Esophagus (tissue), 2 donors: ENCODE measurements around the gene CDC42EP5. TPM values are rescaled to one million over a fixed set of nuclear protein-coding genes. Genes with fewer than 3 reads are reported as not detected.
"Not testable (repeated sequence)": the region's sequence is repeated elsewhere in the genome, so short reads cannot be mapped to it uniquely, and the experiment has no call there.

Experiments used
- H3K27ac ChIP-seq, 2 donors: one replicate each; pipeline ENCODE4 v1.5.1; 2013; ENCODE audit warnings: low read depth in 2 of 2, mild to moderate bottlenecking in 2 of 2, inconsistent platforms in 1 of 2, low read length in 1 of 2, moderate library complexity in 1 of 2
- H3K27me3 ChIP-seq, 2 donors: one replicate each; pipeline ENCODE4 v1.6.1; 2013; ENCODE audit warnings: low read length in 2 of 2, control low read depth in 1 of 2, mild to moderate bottlenecking in 1 of 2; ENCODE audit not compliant: insufficient read depth in 2 of 2, control insufficient read depth in 1 of 2
- H3K36me3 ChIP-seq, 2 donors: one replicate each; pipeline ENCODE4 v1.6.1; 2013; ENCODE audit warnings: low read length in 1 of 2; ENCODE audit not compliant: control insufficient read depth in 2 of 2, insufficient read depth in 2 of 2
- H3K4me1 ChIP-seq, 2 donors: one replicate each; pipeline ENCODE4 v1.6.1; 2013; ENCODE audit warnings: low read length in 1 of 2; ENCODE audit not compliant: control insufficient read depth in 2 of 2, insufficient read depth in 2 of 2
- H3K4me3 ChIP-seq, 2 donors: one replicate each; pipeline ENCODE4 v1.5.1; 2013; ENCODE audit warnings: low read length in 2 of 2, mild to moderate bottlenecking in 2 of 2, low read depth in 1 of 2, moderate library complexity in 1 of 2
- H3K9me3 ChIP-seq, 2 donors: one replicate each; pipeline ENCODE4 v1.6.1; 2013; ENCODE audit warnings: mild to moderate bottlenecking in 2 of 2, low read depth in 1 of 2, low read length in 1 of 2, moderate library complexity in 1 of 2; ENCODE audit not compliant: control insufficient read depth in 2 of 2, insufficient read depth in 1 of 2
- WGBS, 2 donors: extraction: QIAGEN DNeasy Blood & Tissue Kit; methylation state at CpG; one replicate each; pipeline ENCODE4 v1.1.7; 2013; 5-methylcytosine and 5-hydroxymethylcytosine counted together
- polyA plus RNA-seq, 2 donors: library from polyadenylated mRNA; stranded (reverse); fragments of 200-250 nt; gene quantifications; one replicate each; pipeline ENCODE4 v1.2.3, GENCODE V29; 2013
- donor health status: healthy with polysubstance abuse.
- donor health status: Bipolar disorder and iron deficiency.

CDC42EP5 gene
- polyA plus RNA-seq, 2 donors: 7.0 to 13.1 TPM

- no peak overlapping the region for H3K4me3 ChIP-seq
- H3K4me1 ChIP-seq: peaks cover 0 to 5% of the 10 kb centered on the region in 2 donors
- H3K27ac ChIP-seq: no peak overlapping the region
- H3K36me3 ChIP-seq: no peaks in the 10 kb centered on the region
- 87 to 89% methylated on average over 11 of the region's 11 CpGs for WGBS, 2 donors
- H3K27me3 ChIP-seq: no peaks in the 10 kb centered on the region
- H3K9me3 ChIP-seq: no peaks in the 10 kb centered on the region
Observed at GRCh38 chr19:54475706-54476105, 2.6 kb upstream of the CDC42EP5 start.

DNA sequence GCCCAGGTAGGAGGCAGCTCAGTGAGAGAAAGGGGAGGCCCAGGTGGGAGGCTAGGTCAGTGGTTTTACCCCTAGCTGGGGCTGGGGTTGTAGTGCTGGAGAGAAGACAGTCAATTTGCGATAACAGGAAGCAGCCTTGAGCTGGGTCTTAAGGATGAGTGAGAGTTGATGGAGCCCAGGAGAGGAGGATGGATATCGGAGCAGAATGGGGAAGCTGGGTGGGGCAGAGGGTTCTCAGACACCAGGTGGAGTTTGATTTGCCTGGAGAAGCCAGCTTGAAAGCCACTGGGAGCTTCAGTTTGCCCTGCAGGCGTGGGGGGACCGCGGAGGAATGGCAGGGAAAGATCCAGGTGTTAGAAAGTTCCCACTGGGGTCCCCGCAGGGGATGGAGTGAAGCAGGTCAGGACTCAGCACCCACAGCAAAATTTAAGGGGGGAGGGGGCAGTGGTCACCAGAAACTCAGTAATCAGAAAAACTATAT, 836 bp upstream of the CDC42EP5 start:
- Histone ChIP-seq H3K27ac (peak overlapping the region in 1 of 2 donors; percentile 37), H3K9me3 (no peaks in the 10 kb centered on the region), H3K4me3 (peak overlapping the region in 1 of 2 donors; percentile 38), H3K27me3 (no peaks in the 10 kb centered on the region), H3K36me3 (no peaks in the 10 kb centered on the region), H3K4me1 (peaks cover 0 to 8% of the 10 kb centered on the region in 2 donors)
- 63 to 65% methylated on average over 6 of the region's 6 CpGs for WGBS, 2 donors

- no peaks in the 10 kb centered on the region for H3K9me3 ChIP-seq
- H3K4me3 ChIP-seq: peak overlapping the region; percentile 57 to 64
- H3K36me3 ChIP-seq: no peaks in the 10 kb centered on the region
- peaks cover 0 to 8% of the 10 kb centered on the region in 2 donors for H3K4me1 ChIP-seq
- no peaks in the 10 kb centered on the region for H3K27me3 ChIP-seq
- peak overlapping the region; percentile 65 to 82 for H3K27ac ChIP-seq
- 1 to 3% methylated on average over 53 to 60 of the region's 60 CpGs for WGBS, 2 donors
Observed at GRCh38 chr19:54470991-54471782, 1.9 kb downstream of the CDC42EP5 start.

DNA sequence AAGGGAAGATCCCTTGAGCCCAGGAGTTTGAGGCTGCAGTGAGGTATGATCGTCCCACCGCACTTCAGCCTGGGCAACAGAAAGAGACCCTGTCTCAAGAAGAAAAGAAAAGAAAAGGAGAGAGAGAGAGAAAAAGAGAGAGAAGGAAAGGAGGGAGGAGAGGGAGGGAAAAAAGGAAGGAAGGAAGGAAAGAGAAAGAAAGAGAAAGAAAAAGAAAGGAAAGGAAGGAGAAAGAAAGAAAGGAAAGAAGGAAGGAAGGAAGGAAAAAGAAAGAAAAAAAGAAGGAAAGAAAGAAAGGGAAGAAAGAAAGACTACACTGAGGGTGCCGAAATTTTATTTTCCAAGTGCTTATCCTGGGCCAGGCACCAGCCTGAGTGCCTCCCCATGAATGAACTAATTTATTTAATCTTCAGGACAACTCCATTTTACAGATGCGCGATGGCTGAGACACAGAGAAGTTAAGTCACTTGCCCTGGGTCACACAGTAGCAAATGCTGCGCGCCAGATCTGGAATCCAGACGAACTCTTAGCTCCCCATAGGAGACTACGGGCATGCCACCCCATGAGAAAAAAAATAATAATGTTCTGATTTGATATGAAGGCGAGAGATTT, 2.7 kb downstream of the CDC42EP5 start:
- H3K27me3 ChIP-seq: no peaks in the 10 kb centered on the region
- WGBS, 2 donors: 69 to 71% methylated on average over 10 of the region's 10 CpGs
- H3K4me3 ChIP-seq: peak overlapping the region in 1 of 2 donors; percentile 57
- H3K9me3 ChIP-seq: no peaks in the 10 kb centered on the region
- peaks cover 0 to 8% of the 10 kb centered on the region in 2 donors for H3K4me1 ChIP-seq
- peak overlapping the region; percentile 65 to 82 for H3K27ac ChIP-seq
- H3K36me3 ChIP-seq: no peaks in the 10 kb centered on the region

GRCh38 chr19:54469496-54469934, 3.6 kb downstream of the CDC42EP5 start:
- Histone ChIP-seq H3K27ac (peak overlapping the region in 1 of 2 donors; percentile 45), H3K36me3 (no peaks in the 10 kb centered on the region), H3K9me3 (no peaks in the 10 kb centered on the region), H3K27me3 (no peaks in the 10 kb centered on the region), H3K4me3 (no peak overlapping the region), H3K4me1 (peaks cover 0 to 8% of the 10 kb centered on the region in 2 donors)
- WGBS, 2 donors: 46% methylated on average over 8 of the region's 8 CpGs

DNA sequence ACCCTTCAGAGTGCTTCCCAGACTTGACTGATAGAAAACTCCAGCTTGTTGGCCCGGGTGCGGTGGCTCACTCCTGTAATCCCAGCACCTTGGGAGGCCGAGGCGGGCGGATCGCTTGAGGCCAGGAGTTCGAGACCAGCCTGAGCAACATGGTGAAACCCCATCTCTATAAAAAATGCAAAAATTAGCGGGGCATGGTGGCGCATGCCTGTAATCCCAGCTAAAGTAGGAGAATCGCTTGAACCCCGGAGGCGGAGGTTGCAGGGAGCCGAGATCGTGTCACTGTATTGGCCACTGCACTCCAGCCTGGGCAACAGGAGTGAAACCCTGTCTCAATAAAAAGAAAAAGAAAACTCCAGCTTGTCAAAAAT, 7.0 kb downstream of the CDC42EP5 start:
- H3K27ac ChIP-seq, H3K4me3 ChIP-seq, H3K27me3 ChIP-seq, H3K9me3 ChIP-seq: not testable (repeated sequence)
- Histone ChIP-seq H3K36me3 (peaks cover 0 to 11% of the 10 kb centered on the region in 2 donors), H3K4me1 (peaks cover 0 to 15% of the 10 kb centered on the region in 2 donors)
- 93% methylated on average over 14 of the region's 14 CpGs for WGBS, 2 donors

DNA sequence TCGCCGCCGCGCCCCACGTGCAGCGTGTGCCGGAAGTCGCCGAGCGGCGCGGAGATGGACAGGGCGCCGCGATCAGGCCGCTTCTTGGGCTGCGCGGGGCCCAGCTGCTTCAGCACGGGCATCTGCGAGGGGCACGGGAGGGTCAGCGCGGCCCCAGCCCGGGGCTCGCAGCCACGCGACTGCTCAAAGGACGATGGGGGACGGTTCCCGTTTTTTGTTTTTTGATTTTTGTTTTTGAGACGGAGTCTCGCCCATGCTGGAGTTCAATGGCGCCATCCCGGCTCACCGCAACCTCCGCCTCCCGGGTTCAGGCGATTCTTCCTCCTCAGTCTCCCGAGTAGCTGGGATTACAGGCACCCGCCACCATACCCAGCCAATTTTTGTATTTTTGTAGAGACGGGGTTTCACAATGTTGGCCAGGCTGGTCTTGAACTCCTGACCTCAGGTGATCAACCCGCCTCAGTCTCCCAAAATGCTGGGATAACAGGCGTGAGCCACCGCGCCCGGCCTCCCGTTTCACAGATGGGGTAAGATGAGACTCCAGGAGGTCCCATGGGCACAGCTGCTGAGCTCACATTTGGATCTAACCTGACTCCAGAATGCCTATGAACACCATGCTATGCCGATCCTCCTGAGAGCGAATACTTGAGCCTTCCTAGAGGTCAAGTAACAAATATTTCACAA, 7.5 kb downstream of the CDC42EP5 start:
- Histone ChIP-seq H3K4me3 (peak overlapping the region; percentile 44 to 58), H3K9me3 (no peaks in the 10 kb centered on the region), H3K27ac (peak overlapping the region in 1 of 2 donors; percentile 99), H3K4me1 (peaks cover 0 to 15% of the 10 kb centered on the region in 2 donors), H3K27me3 (no peaks in the 10 kb centered on the region), H3K36me3 (peaks cover 0 to 13% of the 10 kb centered on the region in 2 donors)
- WGBS, 2 donors: 77 to 84% methylated on average over 49 of the region's 49 CpGs

DNA sequence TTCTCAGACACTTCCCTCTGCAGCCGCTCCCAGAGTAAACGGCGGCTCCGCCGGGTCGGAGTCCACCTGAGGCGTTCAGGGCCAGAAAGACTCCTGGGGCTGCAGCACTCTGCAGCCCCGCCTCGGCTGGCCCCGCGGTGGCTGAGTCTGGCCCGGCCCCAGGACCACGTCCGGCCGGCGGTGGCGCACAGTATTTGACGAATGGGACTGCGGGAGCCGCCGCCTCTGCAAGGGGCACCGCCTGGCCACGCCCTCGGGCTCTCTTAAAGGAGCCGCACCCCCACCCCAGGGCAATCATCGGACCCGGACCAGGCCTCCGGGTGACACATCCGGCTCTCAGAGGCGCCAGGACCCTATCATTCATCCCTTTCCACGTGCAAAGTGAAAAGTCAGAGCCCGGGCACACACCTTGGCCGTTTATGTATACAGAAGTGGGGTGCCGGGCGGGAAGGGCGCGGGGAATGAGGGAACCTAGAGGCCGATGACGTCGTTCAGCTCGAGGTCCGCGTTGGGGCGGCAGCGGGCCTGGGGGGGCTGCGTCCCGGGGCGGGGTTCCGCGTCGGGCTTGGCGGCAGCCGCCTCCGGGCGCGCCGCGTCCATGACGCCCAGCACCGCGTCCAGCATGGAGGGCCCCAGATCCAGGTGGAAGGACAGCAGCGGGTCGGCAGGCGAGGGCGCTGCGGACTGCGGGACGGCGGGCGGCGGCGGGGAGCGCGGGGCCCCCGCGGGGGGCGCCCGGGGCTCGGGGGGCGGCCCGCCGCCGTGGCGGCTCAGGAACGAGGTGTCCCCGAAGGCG, 8.3 kb downstream of the CDC42EP5 start:
- no peaks in the 10 kb centered on the region for H3K27me3 ChIP-seq
- 10 to 14% methylated on average over 81 to 87 of the region's 87 CpGs for WGBS, 2 donors
- H3K4me3 ChIP-seq: peak overlapping the region; percentile 44 to 58
- peak overlapping the region; percentile 89 to 99 for H3K27ac ChIP-seq
- H3K9me3 ChIP-seq: no peaks in the 10 kb centered on the region
- H3K36me3 ChIP-seq: peaks cover 0 to 18% of the 10 kb centered on the region in 2 donors
- H3K4me1 ChIP-seq: peaks cover 0 to 15% of the 10 kb centered on the region in 2 donors
